Gastroesophageal sphincter (tissue), 4 donors: Measurements from ENCODE around the gene KIF26B. TPM values are rescaled to one million over a fixed set of nuclear protein-coding genes. Genes with fewer than 3 reads are reported as not detected.
"Not testable (repeated sequence)": the region's sequence is repeated elsewhere in the genome, so short reads cannot be mapped to it uniquely, and the experiment has no call there.

Experiments
- ATAC-seq: fragments of 150-250 bp; one replicate; pipeline ENCODE4 v1.9.1; 2016; ENCODE audit warnings: mild to moderate bottlenecking, moderate library complexity
- H3K27ac ChIP-seq, 4 donors: fragments of 200-600 bp; sonication (generic) in 3 of 4; 1 replicate in 3 of 4; 2 replicates in 1 of 4; pipeline ENCODE4 v1.5.1; 2016 to 2019
- H3K27me3 ChIP-seq: fragments of 200-600 bp; sonication (generic); one replicate; pipeline ENCODE4 v1.5.1; 2019
- H3K36me3 ChIP-seq, 2 donors: fragments of 200-600 bp; sonication (generic); one replicate each; pipeline ENCODE4 v1.5.1; 2019; ENCODE audit warnings: control low read depth in 1 of 2
- H3K4me1 ChIP-seq, 3 donors: fragments of 200-600 bp; sonication (generic); 1 replicate in 2 of 3; 2 replicates in 1 of 3; pipeline ENCODE4 v1.5.1; 2016 to 2019; ENCODE audit warnings: control low read depth in 2 of 3
- H3K4me3 ChIP-seq, 2 donors: fragments of 200-600 bp; sonication (generic); one replicate each; pipeline ENCODE4 v1.5.1; 2019; ENCODE audit warnings: mild to moderate bottlenecking in 1 of 2, moderate library complexity in 1 of 2
- H3K9me3 ChIP-seq, 3 donors: fragments of 200-600 bp; sonication (generic); one replicate each; pipeline ENCODE4 v1.5.1; 2017 to 2019; ENCODE audit warnings: control low read depth in 2 of 3
- EP300 ChIP-seq: sonication (generic); formaldehyde crosslinking; IDR thresholded peaks from one replicate; pipeline ENCODE4 v1.6.1; 2017; ENCODE audit warnings: antibody characterized with exemption, mild to moderate bottlenecking
- POLR2A ChIP-seq, 2 donors: fragments of 450-650 bp; IDR thresholded peaks; one replicate each; pipeline ENCODE4 v1.6.1; 2017; ENCODE audit warnings: antibody characterized with exemption in 2 of 2, mild to moderate bottlenecking in 2 of 2, moderate library complexity in 1 of 2
- POLR2AphosphoS5 ChIP-seq: sonication (generic); formaldehyde crosslinking; IDR thresholded peaks from one replicate; pipeline ENCODE4 v1.6.1; 2017; ENCODE audit warnings: antibody characterized with exemption
- WGBS, 2 donors: methylation state at CpG; one replicate each; pipeline ENCODE4 v1.1.5; 2018; ENCODE audit warnings: low coverage in 1 of 2; 5-methylcytosine and 5-hydroxymethylcytosine counted together
- total RNA-seq, 4 donors: library from RNA; depleted of rRNA; stranded (reverse); fragments of >200 nt; gene quantifications; one replicate each; pipeline ENCODE4 v1.1.0, GENCODE V29; 2016
- TF ChIP-seq, protein P1 (sequence below), 4 experiments: fragments of 200-600 bp in 2 of 4; fragments of 450-650 bp in 2 of 4; sonication (generic) in 1 of 4; IDR thresholded peaks; one replicate each; pipeline ENCODE4 v1.5.1; 2017 to 2019; ENCODE audit warnings: antibody characterized with exemption in 4 of 4, mild to moderate bottlenecking in 2 of 4, moderate library complexity in 2 of 4

Gene KIF26B
- total RNA-seq, 4 donors from 2014 or later = 0.62 to 1.9 (median 0.97) TPM

DNA sequence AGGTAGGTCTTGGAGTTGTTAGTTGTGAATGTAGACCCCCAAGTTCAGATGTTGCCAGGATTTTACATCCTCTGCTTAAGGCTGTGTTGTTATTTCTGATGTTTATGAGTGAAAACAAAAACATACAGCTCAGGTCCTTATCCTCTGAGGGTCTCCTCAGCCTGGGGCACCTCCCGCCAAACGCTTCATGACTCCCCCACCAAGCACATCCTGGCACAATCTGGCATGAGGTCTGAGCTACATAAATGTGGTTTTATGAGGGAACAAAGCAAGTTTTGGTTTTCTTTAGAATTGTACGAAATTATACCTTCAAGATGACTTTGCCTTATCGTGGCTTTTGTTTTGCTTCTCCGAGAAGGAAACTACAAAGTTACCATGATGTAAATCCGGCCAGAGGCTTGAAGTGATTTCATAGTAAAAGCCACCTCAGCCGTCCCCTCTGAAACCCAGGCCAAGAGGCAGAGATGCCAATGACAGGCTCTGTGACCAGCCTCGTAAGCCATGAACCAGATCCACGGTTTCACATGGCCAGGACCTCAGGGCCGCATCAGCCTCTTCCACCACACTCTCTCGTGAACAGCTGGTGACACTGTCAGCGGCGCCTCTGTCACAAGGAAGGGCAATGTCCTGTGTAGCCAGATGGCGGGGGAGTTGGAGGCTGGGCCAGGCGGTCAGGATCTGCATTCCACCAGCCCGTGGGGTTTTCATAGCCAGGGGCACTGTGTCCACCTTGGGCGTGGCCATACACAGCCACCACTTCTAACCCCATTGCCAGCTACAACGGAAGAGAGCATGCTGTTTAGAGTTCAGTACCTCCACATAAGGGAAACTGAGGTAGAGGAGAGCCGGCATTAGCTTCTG is 199.4 kb downstream of the KIF26B start:
- no peaks in the 10 kb centered on the region for H3K36me3 ChIP-seq
- WGBS, 2 donors = 77 to 92% methylated on average over 7 to 11 of the region's 19 CpGs
- TF ChIP-seq POLR2A (IDR thresholded peaks at IDR 0.05) = no peak
- no peak for TF ChIP-seq POLR2AphosphoS5
- TF ChIP-seq EP300 = no peak
- TF ChIP-seq, protein P1, sequence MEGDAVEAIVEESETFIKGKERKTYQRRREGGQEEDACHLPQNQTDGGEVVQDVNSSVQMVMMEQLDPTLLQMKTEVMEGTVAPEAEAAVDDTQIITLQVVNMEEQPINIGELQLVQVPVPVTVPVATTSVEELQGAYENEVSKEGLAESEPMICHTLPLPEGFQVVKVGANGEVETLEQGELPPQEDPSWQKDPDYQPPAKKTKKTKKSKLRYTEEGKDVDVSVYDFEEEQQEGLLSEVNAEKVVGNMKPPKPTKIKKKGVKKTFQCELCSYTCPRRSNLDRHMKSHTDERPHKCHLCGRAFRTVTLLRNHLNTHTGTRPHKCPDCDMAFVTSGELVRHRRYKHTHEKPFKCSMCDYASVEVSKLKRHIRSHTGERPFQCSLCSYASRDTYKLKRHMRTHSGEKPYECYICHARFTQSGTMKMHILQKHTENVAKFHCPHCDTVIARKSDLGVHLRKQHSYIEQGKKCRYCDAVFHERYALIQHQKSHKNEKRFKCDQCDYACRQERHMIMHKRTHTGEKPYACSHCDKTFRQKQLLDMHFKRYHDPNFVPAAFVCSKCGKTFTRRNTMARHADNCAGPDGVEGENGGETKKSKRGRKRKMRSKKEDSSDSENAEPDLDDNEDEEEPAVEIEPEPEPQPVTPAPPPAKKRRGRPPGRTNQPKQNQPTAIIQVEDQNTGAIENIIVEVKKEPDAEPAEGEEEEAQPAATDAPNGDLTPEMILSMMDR (IDR thresholded peaks at IDR 0.05) = no peak
- no peaks in the 10 kb centered on the region for H3K27me3 ChIP-seq
- H3K4me1 ChIP-seq = no peaks in the 10 kb centered on the region
- H3K4me3 ChIP-seq = no peak overlapping the region
- ATAC-seq = no peak
- H3K27ac ChIP-seq = no peak overlapping the region
- no peaks in the 10 kb centered on the region for H3K9me3 ChIP-seq

DNA sequence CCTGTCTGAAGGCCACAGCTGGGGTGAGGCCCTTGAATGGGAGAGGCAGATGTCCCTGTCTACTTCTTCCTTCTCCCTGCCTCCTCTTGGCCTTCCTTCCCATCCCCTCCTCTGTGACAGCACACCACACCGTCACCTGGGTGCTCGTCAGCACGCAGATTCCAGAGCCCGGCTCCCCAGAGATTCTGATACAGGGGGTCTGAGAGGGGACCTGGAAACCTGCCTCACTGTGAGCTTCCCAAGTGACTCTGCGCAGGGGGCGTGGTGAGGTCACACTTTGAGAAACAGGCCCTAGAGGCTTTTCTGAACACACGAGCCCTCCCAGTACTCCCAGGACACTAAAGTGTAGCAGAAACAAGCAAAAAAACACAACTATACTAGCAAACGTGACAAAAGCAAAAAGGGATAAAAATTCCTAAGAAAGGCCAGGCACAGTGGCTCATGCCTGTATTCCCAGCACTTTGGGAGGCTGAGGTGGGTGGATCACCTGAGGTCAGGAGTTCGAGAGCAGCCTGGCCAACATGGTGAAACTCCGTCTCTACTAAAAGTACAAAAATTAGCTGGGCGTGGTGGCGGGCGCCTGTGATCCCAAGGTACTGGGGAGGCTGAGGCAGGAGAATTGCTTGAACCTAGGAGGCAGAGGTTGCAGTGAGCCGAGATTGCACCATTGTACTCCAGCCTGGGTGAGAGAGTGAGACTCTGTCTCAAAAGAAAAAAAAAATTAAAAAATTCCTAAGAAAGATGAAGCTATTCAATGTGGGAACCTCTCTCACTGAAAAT is 201.3 kb downstream of the KIF26B start:
- not testable (repeated sequence) for H3K36me3 ChIP-seq, ATAC-seq, H3K9me3 ChIP-seq, H3K4me1 ChIP-seq, H3K27me3 ChIP-seq, H3K4me3 ChIP-seq, H3K27ac ChIP-seq
- 82 to 91% methylated on average over 3 to 6 of the region's 14 CpGs for WGBS, 2 donors

DNA sequence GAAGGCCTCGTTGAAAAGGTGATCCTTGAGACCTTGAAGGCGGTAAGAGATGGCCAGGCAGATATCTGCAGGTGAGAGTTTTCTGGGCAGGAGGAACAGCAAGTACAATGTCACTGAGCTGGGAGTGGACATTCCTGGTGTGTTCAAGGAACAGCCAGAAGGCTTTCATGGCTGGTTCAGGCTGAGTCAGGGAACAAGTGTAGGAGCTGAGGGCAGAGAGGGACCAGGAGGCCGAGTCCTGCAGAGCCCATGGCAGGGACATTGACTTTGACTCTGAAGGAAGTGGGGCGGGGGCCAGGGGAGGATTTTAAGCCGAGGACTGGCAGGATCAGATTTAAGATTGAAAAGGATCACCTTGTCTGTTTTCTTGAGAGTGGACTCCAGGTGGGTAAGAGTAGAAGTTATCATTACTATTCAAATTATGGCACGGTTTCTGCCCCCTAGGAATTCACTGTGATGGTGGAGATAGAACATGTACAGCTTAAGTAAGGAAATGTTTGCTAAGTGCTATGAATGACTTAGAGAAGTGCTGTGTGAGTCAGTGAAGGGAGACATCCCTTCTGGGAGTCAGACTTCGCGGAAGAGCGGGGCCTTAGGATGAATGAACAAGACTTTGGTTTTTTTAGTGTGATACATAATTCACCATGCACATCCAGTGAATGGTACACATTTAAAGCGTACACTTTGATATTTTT is 202.3 kb downstream of the KIF26B start:
- no peaks in the 10 kb centered on the region for H3K4me1 ChIP-seq
- 84 to 89% methylated on average over 8 to 10 of the region's 10 CpGs for WGBS, 2 donors
- ATAC-seq = no peak
- no peaks in the 10 kb centered on the region for H3K36me3 ChIP-seq
- no peak overlapping the region for H3K27ac ChIP-seq
- no peaks in the 10 kb centered on the region for H3K9me3 ChIP-seq
- H3K27me3 ChIP-seq = no peaks in the 10 kb centered on the region
- no peak for TF ChIP-seq POLR2A (IDR thresholded peaks at IDR 0.05)
- TF ChIP-seq EP300 = no peak
- TF ChIP-seq POLR2AphosphoS5 = no peak
- TF ChIP-seq, protein P1 (IDR thresholded peaks at IDR 0.05) = no peak
- no peak overlapping the region for H3K4me3 ChIP-seq

DNA sequence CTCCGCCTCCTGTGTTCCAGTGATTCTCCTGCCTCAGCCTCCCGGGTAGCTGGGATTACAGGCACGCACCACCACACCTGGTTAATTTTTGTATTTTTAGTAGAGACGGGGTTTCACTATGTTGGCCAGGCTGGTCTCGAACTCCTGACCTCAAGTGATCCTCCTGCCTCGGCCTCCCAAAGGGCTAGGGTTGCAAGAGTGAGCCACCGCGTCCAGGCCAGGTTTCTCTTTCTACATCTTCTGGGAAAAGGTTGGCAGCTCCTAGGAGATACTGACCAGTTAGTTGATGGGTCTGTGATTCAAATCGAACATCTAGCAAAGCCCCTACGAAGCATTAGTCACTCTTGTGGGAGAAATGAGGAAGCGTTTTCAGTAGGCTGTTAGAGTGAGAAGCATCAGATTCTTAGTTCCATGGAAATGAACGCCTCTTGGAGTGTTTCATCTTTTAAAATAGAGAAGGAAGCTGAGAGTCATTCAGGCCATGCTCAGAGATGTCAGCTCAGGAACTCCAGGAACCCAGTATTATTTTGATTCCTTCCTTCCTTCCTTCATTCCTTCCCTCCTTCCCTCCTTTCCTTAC is 204.4 kb downstream of the KIF26B start:
- H3K4me3 ChIP-seq, H3K4me1 ChIP-seq, H3K27ac ChIP-seq, H3K9me3 ChIP-seq, ATAC-seq, H3K36me3 ChIP-seq, H3K27me3 ChIP-seq: not testable (repeated sequence)
- WGBS, 2 donors = 85 to 90% methylated on average over 4 to 9 of the region's 12 CpGs

DNA sequence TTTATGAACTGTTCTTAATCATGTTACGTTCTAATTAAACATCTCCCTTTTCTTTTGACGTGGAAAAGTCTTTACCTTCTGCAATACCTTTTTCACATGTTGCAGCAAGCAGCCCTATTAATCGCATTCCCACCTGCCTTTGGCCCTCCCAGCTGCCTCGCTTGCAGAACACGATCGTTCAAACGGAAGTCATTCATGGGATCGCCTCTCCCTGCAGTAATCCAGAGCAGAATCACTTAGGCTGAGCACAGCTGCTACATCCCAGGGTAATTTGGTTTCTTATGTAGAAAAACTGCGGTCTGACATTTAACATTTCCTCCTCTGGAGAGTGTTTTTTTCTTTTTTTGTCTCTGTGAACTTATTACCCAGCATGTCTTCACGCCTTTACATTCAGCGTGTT is 206.3 kb downstream of the KIF26B start:
- ATAC-seq = no peak
- Histone ChIP-seq H3K27ac (no peak overlapping the region), H3K9me3 (no peaks in the 10 kb centered on the region), H3K4me1 (no peaks in the 10 kb centered on the region), H3K4me3 (no peak overlapping the region), H3K27me3 (no peaks in the 10 kb centered on the region), H3K36me3 (no peaks in the 10 kb centered on the region)
- TF ChIP-seq, protein P1 (IDR thresholded peaks at IDR 0.05) = no peak
- TF ChIP-seq POLR2A (IDR thresholded peaks at IDR 0.05) (no peak), EP300 (no peak), POLR2AphosphoS5 (no peak)
- WGBS, 2 donors = 72 to 100% methylated on average over 4 to 9 of the region's 11 CpGs
